ENCODE results near the gene GMCL1.

GMCL1 gene

GRCh38 chr2:69810550-69810949 lies 18.9 kb upstream of the GMCL1 start:
- no peaks in the 10 kb centered on the region for H3K27me3 ChIP-seq (ENCODE audit: insufficient read depth, insufficient read length)
- DNase-seq (ENCODE audit: low read depth, low spot score), result no peak
- peaks cover 17% of the 10 kb centered on the region for H3K36me3 ChIP-seq (ENCODE audit: insufficient read depth, insufficient read length, low read length)
- TF ChIP-seq YY1 (IDR thresholded peaks at IDR 0.05; ENCODE audit: insufficient read depth, insufficient read length), result no peak
- no peak for TF ChIP-seq ZNF274 (IDR thresholded peaks at IDR 0.05; ENCODE audit: low read depth, low read length)
- no peak for TF ChIP-seq SUZ12 (IDR thresholded peaks at IDR 0.05; ENCODE audit: extremely low read depth, insufficient read depth, insufficient read length)
- no peak overlapping the region for H3K9ac ChIP-seq (ENCODE audit: insufficient read length, low read depth)
- H3K4me1 ChIP-seq (ENCODE audit: insufficient read depth, insufficient read length), result no peaks in the 10 kb centered on the region
- no peak overlapping the region for H3K4me3 ChIP-seq (ENCODE audit: insufficient read length, low read depth)
- no peaks in the 10 kb centered on the region for H3K9me3 ChIP-seq (ENCODE audit: insufficient read depth, low read length)

GRCh38 chr2:69811018-69811417 lies 18.4 kb upstream of the GMCL1 start:
- Histone ChIP-seq H3K27me3 (ENCODE audit: insufficient read depth, insufficient read length) (no peaks in the 10 kb centered on the region), H3K4me1 (ENCODE audit: insufficient read depth, insufficient read length) (no peaks in the 10 kb centered on the region), H3K9me3 (ENCODE audit: insufficient read depth, low read length) (no peaks in the 10 kb centered on the region), H3K9ac (ENCODE audit: insufficient read length, low read depth) (no peak overlapping the region), H3K36me3 (ENCODE audit: insufficient read depth, insufficient read length, low read length) (peaks cover 17% of the 10 kb centered on the region), H3K4me3 (ENCODE audit: insufficient read length, low read depth) (no peak overlapping the region)
- no peak for DNase-seq (ENCODE audit: low read depth, low spot score)
- TF ChIP-seq ZNF274 (IDR thresholded peaks at IDR 0.05; ENCODE audit: low read depth, low read length), result no peak
- TF ChIP-seq YY1 (IDR thresholded peaks at IDR 0.05; ENCODE audit: insufficient read depth, insufficient read length), result no peak
- TF ChIP-seq SUZ12 (IDR thresholded peaks at IDR 0.05; ENCODE audit: extremely low read depth, insufficient read depth, insufficient read length), result no peak

GRCh38 chr2:69811591-69811990 lies 17.9 kb upstream of the GMCL1 start:
- no peak for TF ChIP-seq ZNF274 (IDR thresholded peaks at IDR 0.05; ENCODE audit: low read depth, low read length)
- TF ChIP-seq SUZ12 (IDR thresholded peaks at IDR 0.05; ENCODE audit: extremely low read depth, insufficient read depth, insufficient read length), result no peak
- TF ChIP-seq YY1 (IDR thresholded peaks at IDR 0.05; ENCODE audit: insufficient read depth, insufficient read length), result no peak
- H3K4me3 ChIP-seq (ENCODE audit: insufficient read length, low read depth), result no peak overlapping the region
- H3K27me3 ChIP-seq (ENCODE audit: insufficient read depth, insufficient read length), result no peaks in the 10 kb centered on the region

GRCh38 chr2:69815717-69816116 lies 13.7 kb upstream of the GMCL1 start:
- no peaks in the 10 kb centered on the region for H3K27me3 ChIP-seq (ENCODE audit: insufficient read depth, insufficient read length)
- H3K9me3 ChIP-seq (ENCODE audit: insufficient read depth, low read length), result no peaks in the 10 kb centered on the region
- H3K9ac ChIP-seq (ENCODE audit: insufficient read length, low read depth), result no peak overlapping the region
- TF ChIP-seq ZNF274 (IDR thresholded peaks at IDR 0.05; ENCODE audit: low read depth, low read length) (no peak), YY1 (IDR thresholded peaks at IDR 0.05; ENCODE audit: insufficient read depth, insufficient read length) (no peak), SUZ12 (IDR thresholded peaks at IDR 0.05; ENCODE audit: extremely low read depth, insufficient read depth, insufficient read length) (no peak)
- H3K4me3 ChIP-seq (ENCODE audit: insufficient read length, low read depth), result no peak overlapping the region
- H3K4me1 ChIP-seq (ENCODE audit: insufficient read depth, insufficient read length), result no peaks in the 10 kb centered on the region
- peaks cover 6% of the 10 kb centered on the region for H3K36me3 ChIP-seq (ENCODE audit: insufficient read depth, insufficient read length, low read length)
- no peak for DNase-seq (ENCODE audit: low read depth, low spot score)

More at GRCh38 chr2:69811591-69811990, 17.9 kb upstream of the GMCL1 start:
- Histone ChIP-seq H3K36me3 (ENCODE audit: insufficient read depth, insufficient read length, low read length) (peaks cover 11% of the 10 kb centered on the region), H3K9me3 (ENCODE audit: insufficient read depth, low read length) (no peaks in the 10 kb centered on the region), H3K4me1 (ENCODE audit: insufficient read depth, insufficient read length) (no peaks in the 10 kb centered on the region), H3K9ac (ENCODE audit: insufficient read length, low read depth) (no peak overlapping the region)
- DNase-seq (ENCODE audit: low read depth, low spot score), result no peak

- Histone ChIP-seq H3K36me3 (ENCODE audit: insufficient read depth, insufficient read length, low read length) (peaks cover 7% of the 10 kb centered on the region), H3K4me1 (ENCODE audit: insufficient read depth, insufficient read length) (no peaks in the 10 kb centered on the region), H3K4me3 (ENCODE audit: insufficient read length, low read depth) (no peak overlapping the region), H3K9me3 (ENCODE audit: insufficient read depth, low read length) (no peaks in the 10 kb centered on the region), H3K27me3 (ENCODE audit: insufficient read depth, insufficient read length) (no peaks in the 10 kb centered on the region), H3K9ac (ENCODE audit: insufficient read length, low read depth) (no peak overlapping the region)
- TF ChIP-seq SUZ12 (IDR thresholded peaks at IDR 0.05; ENCODE audit: extremely low read depth, insufficient read depth, insufficient read length) (no peak), YY1 (IDR thresholded peaks at IDR 0.05; ENCODE audit: insufficient read depth, insufficient read length) (no peak), ZNF274 (IDR thresholded peaks at IDR 0.05; ENCODE audit: low read depth, low read length) (no peak)
- DNase-seq (ENCODE audit: low read depth, low spot score), result peak; percentile 85
These were observed 12.4 kb upstream of the GMCL1 start for GRCh38 chr2:69816923-69817542.

GRCh38 chr2:69817729-69818501 lies 11.5 kb upstream of the GMCL1 start:
- Histone ChIP-seq H3K36me3 (ENCODE audit: insufficient read depth, insufficient read length, low read length) (peaks cover 7% of the 10 kb centered on the region), H3K27me3 (ENCODE audit: insufficient read depth, insufficient read length) (no peaks in the 10 kb centered on the region), H3K4me1 (ENCODE audit: insufficient read depth, insufficient read length) (no peaks in the 10 kb centered on the region), H3K9ac (ENCODE audit: insufficient read length, low read depth) (no peak overlapping the region), H3K9me3 (ENCODE audit: insufficient read depth, low read length) (no peaks in the 10 kb centered on the region), H3K4me3 (ENCODE audit: insufficient read length, low read depth) (no peak overlapping the region)
- DNase-seq (ENCODE audit: low read depth, low spot score), result no peak
- no peak for TF ChIP-seq YY1 (IDR thresholded peaks at IDR 0.05; ENCODE audit: insufficient read depth, insufficient read length)
- TF ChIP-seq SUZ12 (IDR thresholded peaks at IDR 0.05; ENCODE audit: extremely low read depth, insufficient read depth, insufficient read length), result no peak
- TF ChIP-seq ZNF274 (IDR thresholded peaks at IDR 0.05; ENCODE audit: low read depth, low read length), result no peak

GRCh38 chr2:69827796-69828540 lies 1.5 kb upstream of the GMCL1 start:
- H3K9me3 ChIP-seq (ENCODE audit: insufficient read depth, low read length), result no peaks in the 10 kb centered on the region
- no peaks in the 10 kb centered on the region for H3K27me3 ChIP-seq (ENCODE audit: insufficient read depth, insufficient read length)
- DNase-seq (ENCODE audit: low read depth, low spot score), result no peak
- no peak overlapping the region for H3K4me3 ChIP-seq (ENCODE audit: insufficient read length, low read depth)
- no peaks in the 10 kb centered on the region for H3K4me1 ChIP-seq (ENCODE audit: insufficient read depth, insufficient read length)
- no peak for TF ChIP-seq ZNF274 (IDR thresholded peaks at IDR 0.05; ENCODE audit: low read depth, low read length)
- TF ChIP-seq SUZ12 (IDR thresholded peaks at IDR 0.05; ENCODE audit: extremely low read depth, insufficient read depth, insufficient read length), result no peak
- no peak for TF ChIP-seq YY1 (IDR thresholded peaks at IDR 0.05; ENCODE audit: insufficient read depth, insufficient read length)
- peaks cover 4% of the 10 kb centered on the region for H3K36me3 ChIP-seq (ENCODE audit: insufficient read depth, insufficient read length, low read length)
- no peak overlapping the region for H3K9ac ChIP-seq (ENCODE audit: insufficient read length, low read depth)

Data from NT2/D1 (cell line).